HL-60 (cell line): ENCODE measurements around the gene SMG6.

Source experiments
- CTCF ChIP-seq: IDR thresholded peaks from one replicate; pipeline ENCODE4 v1.5.1; 2011; ENCODE audit warnings: low read length, control low read depth, inconsistent platforms; ENCODE audit not compliant: insufficient read depth
- GABPA ChIP-seq: IDR thresholded peaks from 2 replicates; pipeline ENCODE4 v1.6.1; 2012; ENCODE audit warnings: low read depth
- POLR2AphosphoS5 ChIP-seq: IDR thresholded peaks from 2 replicates; pipeline ENCODE4 v1.6.1; 2012; ENCODE audit warnings: low read depth
- REST ChIP-seq: IDR thresholded peaks from 2 replicates; pipeline ENCODE4 v1.6.1; 2012; ENCODE audit warnings: low read depth; ENCODE audit not compliant: insufficient replicate concordance

GRCh38 chr17:2237521-2237921, 66.1 kb downstream of the SMG6 start:
- TF ChIP-seq CTCF, result no peak
- no peak for TF ChIP-seq POLR2AphosphoS5
- TF ChIP-seq GABPA, result no peak
- no peak for TF ChIP-seq REST
